Fibroblast of skin of left biceps (primary cell): ENCODE data around the gene PLK2.

Experiments used
- DNase-seq, 2 experiments: peaks; one replicate each; pipeline ENCODE4 v3.0.0-alpha.2; 2013; ENCODE audit warnings: low read depth in 2 of 2

The PLK2 gene

GRCh38 chr5:58481066-58481676, 21.3 kb upstream of the PLK2 start:
- DNase-seq = no peak

GRCh38 chr5:58477760-58478376, 18.0 kb upstream of the PLK2 start:
- DNase-seq = no peak

- DNase-seq = no peak
These were observed 15.5 kb upstream of the PLK2 start for GRCh38 chr5:58475404-58475803.

GRCh38 chr5:58469896-58470295, 10.0 kb upstream of the PLK2 start:
- no peak for DNase-seq

- no peak for DNase-seq
These were observed 7.1 kb upstream of the PLK2 start for GRCh38 chr5:58466939-58467338.

GRCh38 chr5:58462623-58463230, 2.8 kb upstream of the PLK2 start:
- DNase-seq = peak; percentile 28 to 44

- no peak for DNase-seq
These were observed 2.3 kb upstream of the PLK2 start for GRCh38 chr5:58462154-58462553.

GRCh38 chr5:58460732-58461286, 923 bp upstream of the PLK2 start:
- peak; percentile 47 to 60 for DNase-seq

GRCh38 chr5:58459146-58460001, 512 bp downstream of the PLK2 start:
- no peak for DNase-seq

- no peak for DNase-seq
These were observed 1.1 kb downstream of the PLK2 start for GRCh38 chr5:58458743-58459145.

- DNase-seq = no peak
These were observed 1.6 kb downstream of the PLK2 start for GRCh38 chr5:58458141-58458742.

GRCh38 chr5:58457050-58457449, 2.8 kb downstream of the PLK2 start:
- no peak for DNase-seq

- no peak for DNase-seq
These were observed 3.4 kb downstream of the PLK2 start for GRCh38 chr5:58456486-58456885.

- no peak for DNase-seq
These were observed 3.9 kb downstream of the PLK2 start for GRCh38 chr5:58456026-58456425.

GRCh38 chr5:58455480-58455879, 4.4 kb downstream of the PLK2 start:
- no peak for DNase-seq

- DNase-seq = no peak
These were observed 4.8 kb downstream of the PLK2 start for GRCh38 chr5:58455066-58455465.

GRCh38 chr5:58454025-58454424, 5.9 kb downstream of the PLK2 start:
- DNase-seq = no peak

GRCh38 chr5:58453306-58453705, 6.6 kb downstream of the PLK2 start:
- no peak for DNase-seq

- no peak for DNase-seq
These were observed 7.2 kb downstream of the PLK2 start for GRCh38 chr5:58452566-58453258.

- no peak for DNase-seq
These were observed 7.9 kb downstream of the PLK2 start for GRCh38 chr5:58451732-58452565.
